HG02571 (cell line): ENCODE results near the gene RSPO3.

Experiments used
- ATAC-seq: cut with Tn5 transposase; IDR thresholded peaks from one replicate; pipeline ENCODE4 v1.9.1; 2021; ENCODE audit warnings: mild to moderate bottlenecking, moderate library complexity; ENCODE audit not compliant: unreplicated experiment

The RSPO3 gene

GRCh38 chr6:127110712-127111111 is 7.8 kb upstream of the RSPO3 start:
- no peak for ATAC-seq

DNA sequence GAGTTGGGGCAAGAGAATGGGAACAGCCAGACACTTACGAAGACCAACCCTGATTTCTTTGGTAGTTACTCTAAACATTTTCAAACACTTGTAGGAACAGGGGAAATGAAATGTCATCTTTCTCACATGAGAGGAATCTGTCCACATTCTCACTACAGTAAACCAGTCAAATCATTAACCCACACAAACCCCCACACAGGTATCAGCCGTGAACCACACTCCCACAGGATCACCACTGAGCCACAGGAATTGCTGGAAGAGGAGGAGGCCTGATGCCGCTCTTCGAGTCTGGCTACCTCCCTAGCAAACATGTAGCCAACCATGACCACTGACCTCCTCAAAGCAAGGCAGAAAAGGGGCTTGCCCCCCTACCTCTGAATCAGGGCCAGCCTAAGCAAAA is 6.9 kb upstream of the RSPO3 start:
- no peak for ATAC-seq

GRCh38 chr6:127114214-127114760 is 4.2 kb upstream of the RSPO3 start:
- no peak for ATAC-seq

GRCh38 chr6:127115084-127115655 is 3.3 kb upstream of the RSPO3 start:
- ATAC-seq, result no peak

DNA sequence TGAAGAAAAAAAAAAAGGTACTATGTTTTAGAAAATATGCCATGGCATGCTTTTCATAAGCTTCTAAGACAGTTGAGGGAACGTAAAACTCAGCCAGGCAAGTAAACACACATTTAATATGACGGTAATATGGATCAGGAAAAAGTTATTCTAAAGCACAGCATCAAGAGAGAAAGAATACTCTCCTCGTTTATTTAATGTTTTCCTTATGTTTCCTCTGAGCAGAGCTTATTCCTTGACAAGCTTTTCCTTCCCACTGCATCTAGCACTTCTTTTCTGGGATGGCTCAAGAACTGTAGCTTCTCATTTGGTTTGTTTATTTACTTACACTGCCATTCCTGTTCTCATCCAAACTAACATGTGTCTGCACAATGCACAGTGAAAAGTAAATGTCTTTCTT is 2.7 kb upstream of the RSPO3 start:
- ATAC-seq, result no peak

GRCh38 chr6:127117979-127118297 is 533 bp upstream of the RSPO3 start:
- no peak for ATAC-seq

- ATAC-seq, result peak; percentile 36
Observed at GRCh38 chr6:127119102-127120022, 891 bp downstream of the RSPO3 start.

GRCh38 chr6:127120023-127120786 is 1.7 kb downstream of the RSPO3 start:
- peak; percentile 3 for ATAC-seq

- ATAC-seq, result peak; percentile 87
Observed at GRCh38 chr6:127120787-127121636, 2.5 kb downstream of the RSPO3 start.

GRCh38 chr6:127121637-127121960 is 3.1 kb downstream of the RSPO3 start:
- ATAC-seq, result no peak

DNA sequence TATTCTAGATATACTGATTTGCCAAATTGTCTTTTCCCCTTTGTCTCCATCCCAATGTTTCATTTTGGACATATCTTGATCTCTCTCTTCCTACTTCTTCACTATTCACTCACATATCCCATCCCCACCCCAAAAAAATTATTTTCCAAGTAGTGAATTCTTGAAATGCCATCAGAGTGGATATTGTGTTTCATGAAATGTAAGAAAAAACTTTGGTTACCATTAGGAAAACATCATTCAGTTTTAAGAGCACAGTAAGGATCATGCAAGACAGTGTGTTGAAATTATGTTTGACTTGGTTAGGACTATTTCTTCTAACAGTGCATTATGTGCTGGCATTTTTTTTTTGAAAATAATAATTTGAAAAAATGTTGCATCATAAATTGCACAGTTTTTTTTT is 5.7 kb downstream of the RSPO3 start:
- no peak for ATAC-seq

GRCh38 chr6:127124680-127125079 is 6.2 kb downstream of the RSPO3 start:
- no peak for ATAC-seq

DNA sequence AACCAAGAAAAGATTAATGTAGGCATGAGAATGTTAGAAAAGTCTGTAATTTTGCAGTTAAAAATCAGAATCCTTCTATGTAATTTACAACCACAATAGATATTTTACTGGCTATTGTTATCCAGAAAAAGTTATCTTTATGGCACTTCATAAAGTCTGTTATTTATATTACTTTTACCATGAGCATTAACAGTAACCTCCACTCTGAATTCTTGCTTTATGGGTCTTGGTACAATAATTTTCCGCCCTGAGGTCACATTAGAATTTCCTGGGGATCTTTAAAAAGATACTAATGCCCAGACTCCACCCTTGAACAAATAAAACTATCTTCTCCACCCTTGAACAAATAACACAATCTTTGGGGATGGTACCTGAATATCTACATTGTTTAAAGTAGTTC is 9.6 kb downstream of the RSPO3 start:
- no peak for ATAC-seq

DNA sequence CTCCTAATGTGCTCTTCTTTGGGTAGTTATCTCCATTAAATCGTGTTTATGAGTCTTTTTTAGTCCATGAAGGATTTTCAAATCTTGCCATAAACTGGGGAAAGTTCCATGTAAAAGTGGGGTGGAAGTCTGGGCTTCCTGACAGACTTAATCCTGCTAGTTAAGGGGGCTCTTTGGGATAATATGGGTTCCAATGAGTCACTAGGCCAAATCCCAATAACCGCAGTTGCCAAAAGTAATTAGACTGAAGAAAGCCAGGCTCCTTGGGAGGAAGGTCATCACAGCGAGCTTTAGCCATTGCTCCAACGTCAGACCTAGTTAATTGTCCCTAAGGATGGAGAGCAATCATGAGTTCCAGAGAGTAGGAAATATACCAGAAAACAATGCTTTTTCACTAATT is 10.8 kb downstream of the RSPO3 start:
- no peak for ATAC-seq

DNA sequence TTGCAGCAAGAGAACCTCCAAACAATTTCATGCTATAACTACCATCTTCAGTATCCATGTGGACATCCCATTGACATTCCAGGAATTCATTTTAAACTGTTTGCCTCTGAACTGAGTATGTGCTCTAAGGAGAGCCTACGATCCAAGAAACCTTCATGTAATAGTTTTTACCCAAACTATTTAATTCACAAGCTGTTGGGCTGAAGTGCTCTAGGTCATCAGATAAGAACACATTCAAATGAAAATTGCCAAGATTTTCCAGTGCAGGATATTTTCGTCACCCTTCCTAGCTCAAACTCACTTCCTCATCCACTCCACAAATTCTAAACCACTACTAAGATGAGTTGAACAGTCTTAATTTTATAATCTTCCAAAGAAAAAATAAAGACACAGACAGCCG is 12.8 kb downstream of the RSPO3 start:
- no peak for ATAC-seq

- ATAC-seq, result no peak
Observed at GRCh38 chr6:127131772-127132376, 13.4 kb downstream of the RSPO3 start.

- ATAC-seq, result no peak
Observed at GRCh38 chr6:127134136-127134535, 15.7 kb downstream of the RSPO3 start.

DNA sequence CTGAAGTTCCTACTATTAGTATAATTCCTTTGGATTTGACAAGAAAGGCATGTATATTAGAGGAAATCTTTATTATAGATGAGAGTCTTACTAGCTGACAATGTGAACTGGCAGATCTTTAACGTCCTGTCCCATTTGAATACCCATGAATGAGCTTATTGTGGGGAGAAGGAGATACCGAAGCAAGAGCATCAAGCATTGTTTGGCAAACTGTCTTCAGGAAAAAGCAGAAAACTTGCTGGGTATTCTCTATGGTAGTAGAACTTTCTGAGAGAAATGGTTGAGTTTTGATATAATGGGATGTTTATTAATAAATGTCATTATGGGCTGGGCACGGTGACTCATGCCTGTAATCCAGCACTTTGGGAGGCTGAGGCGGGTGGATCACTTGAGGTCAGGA is 18.3 kb downstream of the RSPO3 start:
- ATAC-seq, result no peak

DNA sequence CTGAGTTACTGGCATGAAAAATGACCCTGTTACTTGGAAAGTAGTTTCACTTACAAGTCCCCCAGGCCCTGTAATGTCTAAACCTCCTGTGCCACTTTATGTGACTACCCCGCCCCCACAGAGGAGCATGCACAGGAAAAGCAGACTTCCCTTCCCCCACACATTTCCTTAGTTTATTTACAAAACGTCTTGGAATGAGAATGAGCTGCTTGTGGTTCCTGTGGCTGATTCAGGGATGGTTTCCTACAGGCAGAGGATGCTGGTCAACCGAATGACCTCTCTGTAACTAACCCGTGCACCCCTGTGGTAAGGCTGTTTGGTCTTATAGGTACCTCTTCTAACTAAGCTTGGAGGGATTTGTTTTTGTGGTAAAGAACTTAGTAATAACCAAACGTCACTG is 28.5 kb downstream of the RSPO3 start:
- ATAC-seq, result no peak

DNA sequence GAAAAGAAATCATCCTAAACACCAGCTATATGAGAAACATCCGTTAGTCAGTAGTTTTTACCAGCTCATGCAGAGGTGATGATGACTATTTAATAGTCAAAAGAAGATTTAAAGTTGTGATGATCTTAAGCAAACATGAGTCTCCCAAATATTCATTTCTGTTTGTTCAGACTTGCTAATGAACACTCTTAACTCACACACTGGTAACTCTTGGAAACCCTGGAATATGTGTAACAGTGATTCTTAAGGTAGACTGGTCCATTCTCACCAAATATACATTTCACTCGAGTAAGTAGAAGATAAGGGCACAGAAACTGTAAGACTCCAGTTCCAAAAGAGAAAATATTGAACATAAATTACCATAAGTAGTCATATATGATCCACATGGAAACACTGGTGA is 29.1 kb downstream of the RSPO3 start:
- no peak for ATAC-seq
